ENCODE data around the gene NLGN3.

DNA sequence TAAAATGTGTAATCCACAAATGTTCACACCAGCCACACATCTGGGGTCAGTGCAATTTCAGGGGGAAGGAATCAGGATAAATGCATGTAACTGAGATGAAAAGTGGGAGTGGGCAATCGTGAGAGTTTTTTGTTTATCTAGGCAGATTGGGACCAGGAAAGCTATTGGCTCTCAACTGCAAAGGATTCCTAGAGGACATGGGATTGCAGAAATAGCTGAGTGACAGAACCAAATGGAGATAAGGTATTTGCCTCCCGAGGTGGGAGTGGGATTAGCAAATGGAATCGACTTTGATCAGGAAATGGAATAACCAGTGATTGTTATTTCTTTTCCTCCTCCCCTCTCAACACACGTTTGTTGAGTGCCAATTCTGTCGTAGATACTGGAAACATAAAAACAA lies 39.5 kb downstream of the NLGN3 start:
- TF ChIP-seq, protein P1, sequence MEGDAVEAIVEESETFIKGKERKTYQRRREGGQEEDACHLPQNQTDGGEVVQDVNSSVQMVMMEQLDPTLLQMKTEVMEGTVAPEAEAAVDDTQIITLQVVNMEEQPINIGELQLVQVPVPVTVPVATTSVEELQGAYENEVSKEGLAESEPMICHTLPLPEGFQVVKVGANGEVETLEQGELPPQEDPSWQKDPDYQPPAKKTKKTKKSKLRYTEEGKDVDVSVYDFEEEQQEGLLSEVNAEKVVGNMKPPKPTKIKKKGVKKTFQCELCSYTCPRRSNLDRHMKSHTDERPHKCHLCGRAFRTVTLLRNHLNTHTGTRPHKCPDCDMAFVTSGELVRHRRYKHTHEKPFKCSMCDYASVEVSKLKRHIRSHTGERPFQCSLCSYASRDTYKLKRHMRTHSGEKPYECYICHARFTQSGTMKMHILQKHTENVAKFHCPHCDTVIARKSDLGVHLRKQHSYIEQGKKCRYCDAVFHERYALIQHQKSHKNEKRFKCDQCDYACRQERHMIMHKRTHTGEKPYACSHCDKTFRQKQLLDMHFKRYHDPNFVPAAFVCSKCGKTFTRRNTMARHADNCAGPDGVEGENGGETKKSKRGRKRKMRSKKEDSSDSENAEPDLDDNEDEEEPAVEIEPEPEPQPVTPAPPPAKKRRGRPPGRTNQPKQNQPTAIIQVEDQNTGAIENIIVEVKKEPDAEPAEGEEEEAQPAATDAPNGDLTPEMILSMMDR (IDR thresholded peaks at IDR 0.05), result no peak
- TF ChIP-seq TCF7L2 (IDR thresholded peaks at IDR 0.05; ENCODE audit: low read depth, low read length), result no peak
- no peak for TF ChIP-seq REST (IDR thresholded peaks at IDR 0.05; ENCODE audit: insufficient read depth in 1 of 2, low read depth in 2 of 2, low read length in 1 of 2)

Measured in Panc1 (cell line).